Liver (tissue), 9 donors: ENCODE data around the gene BCHE. TPM values are rescaled to one million over a fixed set of nuclear protein-coding genes. Genes with fewer than 3 reads are reported as not detected.

Experiments
- DNase-seq: peaks from one replicate; pipeline ENCODE4 v3.0.0-alpha.2; 2017; ENCODE audit warnings: low spot score
- H3K27ac ChIP-seq, 2 donors: one replicate each; pipeline ENCODE4 v1.7.0; 2013; ENCODE audit warnings: inconsistent platforms in 2 of 2, low read length in 2 of 2, control low read depth in 1 of 2, low read depth in 1 of 2, mild to moderate bottlenecking in 1 of 2
- H3K27me3 ChIP-seq, 4 donors: one replicate each; pipeline versions ENCODE4 v1.6.1 to v1.7.0; 2013; ENCODE audit warnings: low read length in 3 of 4, inconsistent platforms in 1 of 4, mild to moderate bottlenecking in 1 of 4, moderate library complexity in 1 of 4; ENCODE audit not compliant: control insufficient read depth in 4 of 4, insufficient read depth in 4 of 4
- H3K36me3 ChIP-seq, 4 donors: one replicate each; pipeline versions ENCODE4 v1.6.1 to v1.7.0; 2013; ENCODE audit warnings: low read length in 3 of 4, mild to moderate bottlenecking in 3 of 4, low read depth in 1 of 4, moderate library complexity in 1 of 4; ENCODE audit not compliant: control insufficient read depth in 4 of 4, insufficient read depth in 3 of 4
- H3K4me1 ChIP-seq, 4 donors: one replicate each; pipeline versions ENCODE4 v1.6.1 to v1.7.0; 2013; ENCODE audit warnings: low read length in 3 of 4, mild to moderate bottlenecking in 3 of 4, moderate library complexity in 1 of 4; ENCODE audit not compliant: control insufficient read depth in 4 of 4, insufficient read depth in 4 of 4
- H3K4me3 ChIP-seq, 3 donors: one replicate each; pipeline versions ENCODE4 v1.6.1 to v1.7.0; 2013; ENCODE audit warnings: low read length in 3 of 3, control low read depth in 1 of 3, low read depth in 1 of 3, mild to moderate bottlenecking in 1 of 3
- H3K9ac ChIP-seq, 2 donors: one replicate each; pipeline ENCODE4 v1.7.0; 2013; ENCODE audit warnings: low read length in 2 of 2, mild to moderate bottlenecking in 2 of 2, moderate library complexity in 2 of 2, control low read depth in 1 of 2, low read depth in 1 of 2
- H3K9me3 ChIP-seq, 4 donors: one replicate each; pipeline versions ENCODE4 v1.6.1 to v1.7.0; 2013; ENCODE audit warnings: low read length in 3 of 4; ENCODE audit not compliant: control insufficient read depth in 4 of 4
- ATF3 ChIP-seq: IDR thresholded peaks from 2 replicates; pipeline ENCODE4 v1.6.1; 2016; ENCODE audit warnings: antibody characterized with exemption
- CTCF ChIP-seq: fragments of 150-350 bp; IDR thresholded peaks from 2 replicates; pipeline ENCODE4 v1.5.1; 2017; ENCODE audit warnings: improper control_type of control experiment, low read depth, low read length; ENCODE audit not compliant: missing input control
- EGR1 ChIP-seq, 2 donors: IDR thresholded peaks; 2 replicates each; pipeline ENCODE4 v1.6.1; 2016 to 2018; ENCODE audit warnings: antibody characterized with exemption in 2 of 2, low read depth in 2 of 2
- FOXA2 ChIP-seq: IDR thresholded peaks from 2 replicates; pipeline ENCODE4 v1.6.1; 2016; ENCODE audit warnings: antibody characterized with exemption
- GABPA ChIP-seq, 2 donors: IDR thresholded peaks in 1 of 2; conservative IDR thresholded peaks in 1 of 2; 2 replicates each; pipeline ENCODE4 v1.6.1; 2016; ENCODE audit warnings: antibody characterized with exemption in 2 of 2, mild to moderate bottlenecking in 1 of 2, moderate library complexity in 1 of 2
- HNF4A ChIP-seq, 2 donors: conservative IDR thresholded peaks; 2 replicates each; pipeline ENCODE4 v1.6.1; 2016; ENCODE audit warnings: antibody characterized with exemption in 2 of 2, mild to moderate bottlenecking in 2 of 2
- HNF4G ChIP-seq: IDR thresholded peaks from 2 replicates; pipeline ENCODE4 v1.6.1; 2016; ENCODE audit warnings: antibody characterized with exemption
- JUND ChIP-seq, 2 donors: IDR thresholded peaks; 2 replicates each; pipeline ENCODE4 v1.6.1; 2016; ENCODE audit warnings: antibody characterized with exemption in 2 of 2
- MAX ChIP-seq: IDR thresholded peaks from 2 replicates; pipeline ENCODE4 v1.6.1; 2016; ENCODE audit warnings: antibody characterized with exemption
- NR2F2 ChIP-seq: IDR thresholded peaks from 2 replicates; pipeline ENCODE4 v1.6.1; 2016; ENCODE audit warnings: antibody characterized with exemption
- RAD21 ChIP-seq, 2 donors: IDR thresholded peaks; 2 replicates each; pipeline ENCODE4 v1.6.1; 2016; ENCODE audit warnings: antibody characterized with exemption in 2 of 2, mild to moderate bottlenecking in 2 of 2
- REST ChIP-seq: IDR thresholded peaks from 2 replicates; pipeline ENCODE4 v1.6.1; 2016; ENCODE audit warnings: antibody characterized with exemption, mild to moderate bottlenecking
- RXRA ChIP-seq, 2 donors: IDR thresholded peaks; 2 replicates each; pipeline ENCODE4 v1.6.1; 2017 to 2018; ENCODE audit warnings: antibody characterized with exemption in 2 of 2, mild to moderate bottlenecking in 1 of 2
- SP1 ChIP-seq: IDR thresholded peaks from 2 replicates; pipeline ENCODE4 v1.6.1; 2018; ENCODE audit warnings: antibody characterized with exemption, mild to moderate bottlenecking
- TAF1 ChIP-seq: conservative IDR thresholded peaks from 2 replicates; pipeline ENCODE4 v1.6.1; 2016; ENCODE audit warnings: antibody characterized with exemption, mild to moderate bottlenecking
- YY1 ChIP-seq: IDR thresholded peaks from 2 replicates; pipeline ENCODE4 v1.6.1; 2016; ENCODE audit warnings: antibody characterized with exemption, mild to moderate bottlenecking
- ZBTB33 ChIP-seq: IDR thresholded peaks from 2 replicates; pipeline ENCODE4 v1.6.1; 2016; ENCODE audit warnings: antibody characterized with exemption
- WGBS: extraction: QIAGEN DNeasy Blood & Tissue Kit; methylation state at CpG from one replicate; pipeline ENCODE4 v1.1.7; 2013; 5-methylcytosine and 5-hydroxymethylcytosine counted together
- polyA plus RNA-seq, 2 donors: library from polyadenylated mRNA; stranded (reverse) in 1 of 2; unstranded in 1 of 2; fragments of 200-250 nt in 1 of 2; fragments of >200 nt in 1 of 2; fragmentation: Nextera tagmentation in 1 of 2; extraction: Ambion mirVana in 1 of 2; gene quantifications; one replicate each; pipeline versions ENCODE4 v1.2.1 to v1.2.3, GENCODE V29; 2013 to 2015
- total RNA-seq, 2 donors: library from RNA; depleted of rRNA; stranded (reverse); fragments of >200 nt; gene quantifications; one replicate each; pipeline ENCODE4 v1.2.3, GENCODE V29; 2014
- donor health status: healthy.
- donor health status: healthy.
- donor health status: healthy.
- donor health status: healthy.
- donor health status: healthy.

Gene BCHE
- total and polyA plus RNA-seq, 4 donors, result 18.4 to 46.8 (median 35.6) TPM

- no peak for DNase-seq
- 73% methylated on average over 1 of the region's 1 CpG for WGBS
- no peak for TF ChIP-seq REST
- TF ChIP-seq TAF1, result no peak
- TF ChIP-seq RXRA (IDR thresholded peaks at IDR 0.05), result no peak
- TF ChIP-seq HNF4A (conservative IDR thresholded peaks at IDR 0.05), result no peak
- no peak for TF ChIP-seq NR2F2
- no peak for TF ChIP-seq GABPA (IDR thresholded peaks at IDR 0.05 in 1 of 2, conservative IDR thresholded peaks at IDR 0.05 in 1 of 2)
- no peak for TF ChIP-seq JUND (IDR thresholded peaks at IDR 0.05)
- no peak for TF ChIP-seq CTCF
- no peak for TF ChIP-seq MAX
- TF ChIP-seq RAD21 (IDR thresholded peaks at IDR 0.05), result no peak
- Histone ChIP-seq H3K27me3 (no peaks in the 10 kb centered on the region), H3K4me1 (peaks cover 0 to 4% (median 0%) of the 10 kb centered on the region in 4 donors), H3K4me3 (no peak overlapping the region), H3K9me3 (no peaks in the 10 kb centered on the region), H3K36me3 (peaks cover 0 to 2% (median 0%) of the 10 kb centered on the region in 4 donors), H3K9ac (no peak overlapping the region), H3K27ac (no peak overlapping the region)
These were observed 10.0 kb downstream of the BCHE start for GRCh38 chr3:165827233-165827632.

GRCh38 chr3:165820671-165821123 lies 16.5 kb downstream of the BCHE start:
- 63% methylated on average over 2 of the region's 2 CpGs for WGBS
- Histone ChIP-seq H3K9me3 (no peaks in the 10 kb centered on the region), H3K36me3 (no peaks in the 10 kb centered on the region), H3K27ac (no peak overlapping the region), H3K27me3 (no peaks in the 10 kb centered on the region), H3K4me3 (no peak overlapping the region), H3K4me1 (peaks cover 0 to 2% (median 0%) of the 10 kb centered on the region in 4 donors), H3K9ac (no peak overlapping the region)
- TF ChIP-seq TAF1 (no peak), RAD21 (IDR thresholded peaks at IDR 0.05) (no peak), ATF3 (no peak), YY1 (no peak), JUND (IDR thresholded peaks at IDR 0.05) (no peak), HNF4A (conservative IDR thresholded peaks at IDR 0.05) (no peak), NR2F2 (no peak), HNF4G (no peak), ZBTB33 (no peak), REST (no peak), FOXA2 (no peak), EGR1 (IDR thresholded peaks at IDR 0.05; ENCODE audit: low read depth in 2 of 2) (no peak), GABPA (IDR thresholded peaks at IDR 0.05 in 1 of 2, conservative IDR thresholded peaks at IDR 0.05 in 1 of 2) (no peak), RXRA (IDR thresholded peaks at IDR 0.05) (no peak), CTCF (no peak), SP1 (no peak)
- no peak for DNase-seq
